HCT116 (cell line): ENCODE results near the gene ABCG1. TPM values are rescaled to one million over a fixed set of nuclear protein-coding genes. Genes with fewer than 3 reads are reported as not detected.

Source experiments
- ATAC-seq: fragments of 200-7000 bp; cut with Tn5 transposase; 2 replicates; pipeline ENCODE4 v1.9.1; 2020; ENCODE audit warnings: mild to moderate bottlenecking, moderate library complexity
- BruUV-seq: library from RNA; stranded (reverse); fragments of 400-500 nt; replicated peaks from 2 replicates; lab custom pipeline; 2021; lab: Mats Ljungman, UMichigan
- CTCF ChIA-PET: fragments of 300-600 bp; sonication (Branson Sonifier 250); formaldehyde crosslinking; loops from one replicate; lab custom pipeline; 2021; ENCODE audit warnings: antibody characterized with exemption; lab: Charles Lee
- POLR2A ChIA-PET: fragments of 300-600, 350-600 bp; sonication (Branson Sonifier 250); formaldehyde crosslinking; loops from one replicate; lab custom pipeline; 2021; ENCODE audit warnings: antibody characterized with exemption; lab: Charles Lee
- RAD21 ChIA-PET, 2 experiments: fragments of 300-600 bp; sonication (Branson Sonifier 250); formaldehyde crosslinking; loops; one replicate each; lab custom pipeline; 2023; ENCODE audit warnings: low total read pairs in 2 of 2; ENCODE audit not compliant: uncharacterized antibody in 2 of 2, unreplicated experiment in 2 of 2, low non-redundant PET in 1 of 2; lab: Charles Lee
- DNase-seq: peaks from one replicate; pipeline ENCODE4 v3.0.0-alpha.2; 2010; ENCODE audit warnings: low read depth, low spot score
- H2AFZ ChIP-seq: fragments of 200-600 bp; shearing (Covaris generic), sonication (generic); 2 replicates; pipeline ENCODE4 v1.6.1; 2017; ENCODE audit warnings: low read depth, mixed run types, mixed read lengths, antibody characterized with exemption, low read length; ENCODE audit not compliant: poor library complexity, severe bottlenecking
- H3K27ac ChIP-seq: 2 replicates; pipeline ENCODE4 v1.5.1; 2012; ENCODE audit warnings: low read depth, low read length
- H3K27me3 ChIP-seq: fragments of 200-600 bp; sonication (generic); 2 replicates; pipeline ENCODE4 v1.6.1; 2016; ENCODE audit warnings: mixed run types, low read length, mixed read lengths; ENCODE audit not compliant: insufficient read depth
- H3K36me3 ChIP-seq, 2 experiments: fragments of 200-500 bp in 1 of 2; fragments of 200-600 bp in 1 of 2; sonication (Bioruptor generic) in 1 of 2; sonication (generic) in 1 of 2; 2 replicates each; pipeline versions ENCODE4 v1.5.1 to v1.6.1; 2014 to 2016; ENCODE audit warnings: low read length in 2 of 2, inconsistent platforms in 1 of 2, mixed read lengths in 1 of 2, mixed run types in 1 of 2; ENCODE audit not compliant: insufficient read depth in 2 of 2, control insufficient read depth in 1 of 2
- H3K4me1 ChIP-seq, 2 experiments: fragments of 200-600 bp in 1 of 2; sonication (generic) in 1 of 2; 2 replicates each; pipeline versions ENCODE4 v1.5.1 to v1.6.1; 2012 to 2017; ENCODE audit warnings: low read length in 2 of 2, inconsistent platforms in 1 of 2, mild to moderate bottlenecking in 1 of 2, mixed read lengths in 1 of 2, mixed run types in 1 of 2, moderate library complexity in 1 of 2; ENCODE audit not compliant: insufficient read depth in 2 of 2, control insufficient read depth in 1 of 2
- H3K4me2 ChIP-seq: fragments of 200-600 bp; sonication (generic); 2 replicates; pipeline ENCODE4 v1.6.1; 2017; ENCODE audit warnings: mixed run types, low read length, mixed read lengths
- H3K4me3 ChIP-seq, 2 experiments: fragments of 200-600 bp in 1 of 2; sonication (generic) in 1 of 2; replicated peaks in 1 of 2; 2 replicates each; pipeline ENCODE4 v1.5.1; 2011 to 2016; ENCODE audit warnings: low read length in 2 of 2, control low read depth in 1 of 2, low read depth in 1 of 2, mild to moderate bottlenecking in 1 of 2, mixed read lengths in 1 of 2, mixed run types in 1 of 2
- H3K79me2 ChIP-seq: fragments of 200-600 bp; sonication (generic); 2 replicates; pipeline ENCODE4 v1.6.1; 2017; ENCODE audit warnings: mild to moderate bottlenecking, mixed run types, low read length, moderate library complexity, mixed read lengths; ENCODE audit not compliant: insufficient read depth
- H3K9ac ChIP-seq: fragments of 200-600 bp; sonication (generic); 2 replicates; pipeline ENCODE4 v1.6.1; 2016; ENCODE audit warnings: low read length, mixed read lengths
- H3K9me2 ChIP-seq: fragments of 200-600 bp; sonication (generic), shearing (Covaris generic); 2 replicates; pipeline ENCODE4 v1.6.1; 2017; ENCODE audit warnings: mixed run types, mild to moderate bottlenecking, moderate library complexity; ENCODE audit not compliant: insufficient read depth
- H3K9me3 ChIP-seq, 2 experiments: fragments of 200-500 bp in 1 of 2; fragments of 200-600 bp in 1 of 2; sonication (Bioruptor generic) in 1 of 2; sonication (generic) in 1 of 2; 2 replicates each; pipeline ENCODE4 v1.6.1; 2014 to 2017; ENCODE audit warnings: low read length in 2 of 2, mixed read lengths in 2 of 2, inconsistent platforms in 1 of 2, low read depth in 1 of 2, mild to moderate bottlenecking in 1 of 2, mixed run types in 1 of 2, moderate library complexity in 1 of 2; ENCODE audit not compliant: control insufficient read depth in 1 of 2, insufficient read depth in 1 of 2
- H4K20me1 ChIP-seq: fragments of 200-600 bp; sonication (generic), shearing (Covaris generic); 2 replicates; pipeline ENCODE4 v1.6.1; 2017; ENCODE audit warnings: mixed run types, mild to moderate bottlenecking, moderate library complexity; ENCODE audit not compliant: insufficient read depth
- CBX3 ChIP-seq: IDR thresholded peaks from 2 replicates; pipeline ENCODE4 v1.6.1; 2012; ENCODE audit warnings: low read depth
- CEBPB ChIP-seq: IDR thresholded peaks from 2 replicates; pipeline ENCODE4 v1.6.1; 2012; ENCODE audit warnings: low read depth
- EGR1 ChIP-seq: IDR thresholded peaks from 2 replicates; pipeline ENCODE4 v1.6.1; 2012; ENCODE audit warnings: low read depth
- ELF1 ChIP-seq: IDR thresholded peaks from 2 replicates; pipeline ENCODE4 v1.6.1; 2012; ENCODE audit warnings: low read depth, borderline replicate concordance
- EZH2 ChIP-seq: fragments of 200-600 bp; sonication (generic); IDR thresholded peaks from 2 replicates; pipeline ENCODE4 v1.6.1; 2017; ENCODE audit warnings: antibody characterized with exemption, mixed run types
- EZH2phosphoT487 ChIP-seq: fragments of 200-600 bp; IDR thresholded peaks from 2 replicates; pipeline ENCODE4 v1.6.1; 2018; ENCODE audit warnings: antibody characterized with exemption, borderline replicate concordance
- FOSL1 ChIP-seq: IDR thresholded peaks from 2 replicates; pipeline ENCODE4 v1.6.1; 2012; ENCODE audit warnings: low read depth
- JUND ChIP-seq: IDR thresholded peaks from 2 replicates; pipeline ENCODE4 v1.6.1; 2012
- POLR2A ChIP-seq: IDR thresholded peaks from 2 replicates; pipeline ENCODE4 v1.7.0; 2011; ENCODE audit warnings: borderline replicate concordance; ENCODE audit not compliant: insufficient read depth, insufficient read length; ENCODE audit errors: extremely low read depth
- RAD21 ChIP-seq: IDR thresholded peaks from 2 replicates; pipeline ENCODE4 v1.6.1; 2012; ENCODE audit warnings: low read depth, mild to moderate bottlenecking
- SIN3A ChIP-seq: IDR thresholded peaks from 2 replicates; pipeline ENCODE4 v1.6.1; 2012; ENCODE audit warnings: low read depth
- SP1 ChIP-seq: IDR thresholded peaks from 2 replicates; pipeline ENCODE4 v1.6.1; 2012; ENCODE audit warnings: low read depth
- SRF ChIP-seq: IDR thresholded peaks from 2 replicates; pipeline ENCODE4 v1.6.1; 2012; ENCODE audit warnings: low read depth
- TCF7L2 ChIP-seq: IDR thresholded peaks from 2 replicates; pipeline ENCODE4 v1.7.0; 2011; ENCODE audit warnings: borderline replicate concordance, inconsistent platforms; ENCODE audit not compliant: insufficient read depth, insufficient read length; ENCODE audit errors: extremely low read depth
- YY1 ChIP-seq: IDR thresholded peaks from 2 replicates; pipeline ENCODE4 v1.6.1; 2011; ENCODE audit warnings: low read length, low read depth, moderate library complexity, mild to moderate bottlenecking; ENCODE audit not compliant: insufficient replicate concordance; ENCODE audit errors: extremely low read depth
- ZBTB33 ChIP-seq: IDR thresholded peaks from 2 replicates; pipeline ENCODE4 v1.6.1; 2011; ENCODE audit warnings: mild to moderate bottlenecking, low read length, moderate library complexity; ENCODE audit not compliant: insufficient replicate concordance; ENCODE audit errors: extremely low read depth
- ZFX ChIP-seq: fragments of 450-650 bp; IDR thresholded peaks from 2 replicates; pipeline ENCODE4 v1.6.1; 2017
- ZNF274 ChIP-seq: fragments of 200-500 bp; sonication (Bioruptor generic); IDR thresholded peaks from 2 replicates; pipeline ENCODE4 v1.6.1; 2014; ENCODE audit warnings: mild to moderate bottlenecking, low read depth, low read length, inconsistent platforms
- intact Hi-C: fragments of 100-400 bp; cut with micrococcal nuclease; formaldehyde crosslinking; loops from 2 replicates; pipeline ENCODE4 v1.10.0; 2022
- total RNA-seq: library from RNA; stranded (reverse); gene quantifications from one replicate; pipeline ENCODE4 v1.2.1, GENCODE V29; 2021; ENCODE audit not compliant: unreplicated experiment

Gene ABCG1
- total RNA-seq, 1 experiment from 2014 or later = 1.6 TPM

GRCh38 chr21:42331660-42332059 lies 112.7 kb downstream of the ABCG1 start:
- Histone ChIP-seq H2AFZ (no peak overlapping the region), H3K27ac (no peak overlapping the region), H3K27me3 (no peaks in the 10 kb centered on the region), H3K9me3 (no peaks in the 10 kb centered on the region), H3K9me2 (no peaks in the 10 kb centered on the region), H3K9ac (no peak overlapping the region), H3K4me3 (no peak overlapping the region), H3K36me3 (no peaks in the 10 kb centered on the region), H3K4me1 (peaks cover 0 to 10% of the 10 kb centered on the region in 2 experiments; a peak in 3 of 4 replicates), H4K20me1 (no peaks in the 10 kb centered on the region), H3K4me2 (no peak overlapping the region), H3K79me2 (no peaks in the 10 kb centered on the region)
- POLR2A ChIA-PET = no interaction called here
- DNase-seq = no peak
- RAD21 ChIA-PET = no interaction called here
- BruUV-seq = no TSS peak
- CTCF ChIA-PET = no interaction called here
- intact Hi-C loops = loop anchor here (10.0 kb wide), 1 partner anchor 123 kb away; no protein-coding TSS in a partner anchor
- no peak for ATAC-seq
- TF ChIP-seq ZFX = no peak
- TF ChIP-seq SRF = no peak
- TF ChIP-seq FOSL1 = no peak
- TF ChIP-seq EZH2 = no peak
- TF ChIP-seq CEBPB = no peak
- no peak for TF ChIP-seq TCF7L2
- no peak for TF ChIP-seq CBX3
- TF ChIP-seq POLR2A = no peak
- no peak for TF ChIP-seq ZBTB33
- no peak for TF ChIP-seq ELF1
- no peak for TF ChIP-seq EZH2phosphoT487
- no peak for TF ChIP-seq RAD21
- TF ChIP-seq ZNF274 = no peak
- TF ChIP-seq YY1 = no peak
- no peak for TF ChIP-seq EGR1
- no peak for TF ChIP-seq SIN3A
- no peak for TF ChIP-seq JUND
- no peak for TF ChIP-seq SP1
